Stimulated activated naive CD4-positive, alpha-beta T cell treated with Interleukin-2 at 50 U/mL for 16 hours (primary cell): Measurements from ENCODE around the gene SLC15A5.

Source experiments
- DNase-seq: peaks from one replicate; lab custom pipeline; 2025; lab: John Stamatoyannopoulos, UW

SLC15A5 gene

GRCh38 chr12:16277585-16277984 is at the start of gene SLC15A5:
Gene SLC15A5, minus strand, starts transcription at chr12:16277685. Its CDS starts 0 bp downstream, at chr12:16277685.
- DNase-seq = no peak

- no peak for DNase-seq
Observed at GRCh38 chr12:16325426-16325825, 47.9 kb upstream of the SLC15A5 start.

GRCh38 chr12:16324772-16325171 is 47.3 kb upstream of the SLC15A5 start:
- no peak for DNase-seq

GRCh38 chr12:16324272-16324671 is 46.8 kb upstream of the SLC15A5 start:
- DNase-seq = no peak

- no peak for DNase-seq
Observed at GRCh38 chr12:16323638-16324037, 46.2 kb upstream of the SLC15A5 start.

- no peak for DNase-seq
Observed at GRCh38 chr12:16323010-16323409, 45.5 kb upstream of the SLC15A5 start.

GRCh38 chr12:16310934-16311333 is 33.4 kb upstream of the SLC15A5 start:
- no peak for DNase-seq

GRCh38 chr12:16307856-16308475 is 30.5 kb upstream of the SLC15A5 start:
- DNase-seq = no peak

- no peak for DNase-seq
Observed at GRCh38 chr12:16303939-16304338, 26.5 kb upstream of the SLC15A5 start.

GRCh38 chr12:16300736-16301135 is 23.3 kb upstream of the SLC15A5 start:
- DNase-seq = no peak

GRCh38 chr12:16300122-16300521 is 22.6 kb upstream of the SLC15A5 start:
- DNase-seq = no peak

- no peak for DNase-seq
Observed at GRCh38 chr12:16299403-16299802, 21.9 kb upstream of the SLC15A5 start.

- no peak for DNase-seq
Observed at GRCh38 chr12:16297521-16297920, 20.0 kb upstream of the SLC15A5 start.

- DNase-seq = no peak
Observed at GRCh38 chr12:16294376-16294956, 17.0 kb upstream of the SLC15A5 start.

- DNase-seq = no peak
Observed at GRCh38 chr12:16291032-16291431, 13.5 kb upstream of the SLC15A5 start.

- no peak for DNase-seq
Observed at GRCh38 chr12:16285586-16285985, 8.1 kb upstream of the SLC15A5 start.

- no peak for DNase-seq
Observed at GRCh38 chr12:16282978-16283377, 5.5 kb upstream of the SLC15A5 start.

- DNase-seq = no peak
Observed at GRCh38 chr12:16282081-16282480, 4.6 kb upstream of the SLC15A5 start.

- no peak for DNase-seq
Observed at GRCh38 chr12:16281157-16281556, 3.7 kb upstream of the SLC15A5 start.

- DNase-seq = no peak
Observed at GRCh38 chr12:16272222-16272621, 5.3 kb downstream of the SLC15A5 start.

GRCh38 chr12:16271062-16271461 is 6.4 kb downstream of the SLC15A5 start:
- no peak for DNase-seq

GRCh38 chr12:16269946-16270345 is 7.5 kb downstream of the SLC15A5 start:
- no peak for DNase-seq

GRCh38 chr12:16266085-16266484 is 11.4 kb downstream of the SLC15A5 start:
- no peak for DNase-seq

GRCh38 chr12:16261944-16262475 is 15.5 kb downstream of the SLC15A5 start:
- DNase-seq = no peak
